ENCODE results near the gene LRRC32.

DNA sequence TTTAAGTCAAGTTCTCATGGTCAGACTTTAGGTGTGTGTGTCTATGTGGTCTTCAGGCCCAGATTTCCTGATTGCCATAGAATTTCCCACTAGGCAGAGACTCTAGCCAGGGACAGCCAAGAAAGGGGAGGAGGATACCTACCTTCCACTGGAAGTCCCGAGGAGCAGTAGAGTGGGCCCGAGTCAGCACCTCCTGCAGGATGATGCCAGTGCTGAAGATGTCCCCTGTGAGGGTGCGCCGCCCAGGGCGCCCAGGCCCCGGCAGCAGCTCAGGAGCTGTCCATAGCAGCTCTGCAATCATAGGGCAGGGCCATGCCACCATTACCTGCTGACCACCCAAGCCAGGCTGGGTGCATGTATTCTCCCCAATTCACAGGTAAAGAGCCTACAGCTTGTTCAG lies 41.6 kb upstream of the LRRC32 start:
- TF ChIP-seq, protein P1, sequence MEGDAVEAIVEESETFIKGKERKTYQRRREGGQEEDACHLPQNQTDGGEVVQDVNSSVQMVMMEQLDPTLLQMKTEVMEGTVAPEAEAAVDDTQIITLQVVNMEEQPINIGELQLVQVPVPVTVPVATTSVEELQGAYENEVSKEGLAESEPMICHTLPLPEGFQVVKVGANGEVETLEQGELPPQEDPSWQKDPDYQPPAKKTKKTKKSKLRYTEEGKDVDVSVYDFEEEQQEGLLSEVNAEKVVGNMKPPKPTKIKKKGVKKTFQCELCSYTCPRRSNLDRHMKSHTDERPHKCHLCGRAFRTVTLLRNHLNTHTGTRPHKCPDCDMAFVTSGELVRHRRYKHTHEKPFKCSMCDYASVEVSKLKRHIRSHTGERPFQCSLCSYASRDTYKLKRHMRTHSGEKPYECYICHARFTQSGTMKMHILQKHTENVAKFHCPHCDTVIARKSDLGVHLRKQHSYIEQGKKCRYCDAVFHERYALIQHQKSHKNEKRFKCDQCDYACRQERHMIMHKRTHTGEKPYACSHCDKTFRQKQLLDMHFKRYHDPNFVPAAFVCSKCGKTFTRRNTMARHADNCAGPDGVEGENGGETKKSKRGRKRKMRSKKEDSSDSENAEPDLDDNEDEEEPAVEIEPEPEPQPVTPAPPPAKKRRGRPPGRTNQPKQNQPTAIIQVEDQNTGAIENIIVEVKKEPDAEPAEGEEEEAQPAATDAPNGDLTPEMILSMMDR (IDR thresholded peaks at IDR 0.05) = no peak
- TF ChIP-seq POLR2A (IDR thresholded peaks at IDR 0.05) = no peak

All from thyroid gland (tissue), 4 donors.